ENCODE measurements around the gene HTR6.

The HTR6 gene

GRCh38 chr1:19657511-19657910 lies 7.2 kb upstream of the HTR6 start:
- no peak for DNase-seq

- no peak for DNase-seq
Measured at GRCh38 chr1:19658186-19658585, 6.5 kb upstream of the HTR6 start.

GRCh38 chr1:19661721-19662228 lies 2.9 kb upstream of the HTR6 start:
- DNase-seq, result peak; percentile 41 to 52

- DNase-seq, result no peak
Measured at GRCh38 chr1:19662313-19662712, 2.4 kb upstream of the HTR6 start.

- no peak for DNase-seq
Measured at GRCh38 chr1:19665186-19665495, 466 bp downstream of the HTR6 start.

GRCh38 chr1:19665496-19666465 lies 1.1 kb downstream of the HTR6 start:
- DNase-seq, result no peak

- no peak for DNase-seq
Measured at GRCh38 chr1:19668888-19669287, 4.2 kb downstream of the HTR6 start.

- DNase-seq, result no peak
Measured at GRCh38 chr1:19670787-19671186, 6.1 kb downstream of the HTR6 start.

GRCh38 chr1:19672237-19672636 lies 7.6 kb downstream of the HTR6 start:
- DNase-seq, result no peak

GRCh38 chr1:19675797-19676196 lies 11.1 kb downstream of the HTR6 start:
- no peak for DNase-seq

GRCh38 chr1:19676438-19676922 lies 11.8 kb downstream of the HTR6 start:
- peak in 1 of 2 experiments; percentile 27 for DNase-seq

GRCh38 chr1:19678493-19678892 lies 13.8 kb downstream of the HTR6 start:
- no peak for DNase-seq

GRCh38 chr1:19678931-19679453 lies 14.3 kb downstream of the HTR6 start:
- no peak for DNase-seq

- no peak for DNase-seq
Measured at GRCh38 chr1:19679691-19680090, 15.0 kb downstream of the HTR6 start.

- DNase-seq, result no peak
Measured at GRCh38 chr1:19680644-19681043, 16.0 kb downstream of the HTR6 start.

- DNase-seq, result no peak
Measured at GRCh38 chr1:19682257-19682656, 17.6 kb downstream of the HTR6 start.

GRCh38 chr1:19682901-19683300 lies 18.2 kb downstream of the HTR6 start:
- no peak for DNase-seq

- no peak for DNase-seq
Measured at GRCh38 chr1:19683351-19683750, 18.7 kb downstream of the HTR6 start.

- DNase-seq, result no peak
Measured at GRCh38 chr1:19684677-19685076, 20.0 kb downstream of the HTR6 start.

- DNase-seq, result no peak
Measured at GRCh38 chr1:19685994-19686393, 21.3 kb downstream of the HTR6 start.

- DNase-seq, result no peak
Measured at GRCh38 chr1:19687414-19687813, 22.7 kb downstream of the HTR6 start.

GRCh38 chr1:19688041-19688842 lies 23.6 kb downstream of the HTR6 start:
- DNase-seq, result peak; percentile 31 to 34

GRCh38 chr1:19689085-19689757 lies 24.5 kb downstream of the HTR6 start:
- DNase-seq, result no peak
